H9 (cell line): Measurements from ENCODE around the gene SCTR. TPM values are rescaled to one million over a fixed set of nuclear protein-coding genes. Genes with fewer than 3 reads are reported as not detected.

Source experiments
- DNase-seq: peaks from one replicate; pipeline ENCODE4 v3.0.0-alpha.2; 2017
- H2AFZ ChIP-seq: one replicate; pipeline ENCODE4 v1.6.1; 2013; ENCODE audit warnings: mild to moderate bottlenecking, low read length, control low read depth, moderate library complexity
- H2AK5ac ChIP-seq: 2 replicates; pipeline ENCODE4 v1.6.1; 2013; ENCODE audit warnings: low read length, control low read depth, mixed read lengths; ENCODE audit not compliant: insufficient read length
- H2BK120ac ChIP-seq: one replicate; pipeline ENCODE4 v1.6.1; 2013; ENCODE audit warnings: low read depth, mild to moderate bottlenecking, low read length, control low read depth, inconsistent platforms; ENCODE audit not compliant: poor library complexity, severe bottlenecking
- H2BK12ac ChIP-seq: 2 replicates; pipeline ENCODE4 v1.6.1; 2013; ENCODE audit warnings: low read length, control low read depth, mixed read lengths, low read depth; ENCODE audit not compliant: insufficient read length
- H2BK15ac ChIP-seq: 2 replicates; pipeline ENCODE4 v1.6.1; 2013; ENCODE audit warnings: low read depth, low read length, control low read depth
- H2BK20ac ChIP-seq: one replicate; pipeline ENCODE4 v1.6.1; 2013; ENCODE audit warnings: low read depth, mild to moderate bottlenecking, low read length, control low read depth, inconsistent platforms; ENCODE audit not compliant: poor library complexity, severe bottlenecking
- H2BK5ac ChIP-seq: 2 replicates; pipeline ENCODE4 v1.6.1; 2013; ENCODE audit warnings: low read length, control low read depth, mixed read lengths; ENCODE audit not compliant: insufficient read length
- H3K14ac ChIP-seq: 2 replicates; pipeline ENCODE4 v1.6.1; 2013; ENCODE audit warnings: low read length, control low read depth; ENCODE audit not compliant: insufficient read depth
- H3K18ac ChIP-seq: 2 replicates; pipeline ENCODE4 v1.6.1; 2013; ENCODE audit warnings: low read depth, mild to moderate bottlenecking, mixed read lengths, low read length, control low read depth; ENCODE audit not compliant: insufficient read length
- H3K23ac ChIP-seq: 2 replicates; pipeline ENCODE4 v1.6.1; 2013; ENCODE audit warnings: low read length, control low read depth, mixed read lengths, low read depth; ENCODE audit not compliant: insufficient read length
- H3K23me2 ChIP-seq: 2 replicates; pipeline ENCODE4 v1.6.1; 2013; ENCODE audit warnings: low read depth, mild to moderate bottlenecking, mixed read lengths, low read length, control low read depth; ENCODE audit not compliant: insufficient read length, poor library complexity, severe bottlenecking
- H3K27ac ChIP-seq: 2 replicates; pipeline ENCODE4 v1.5.1; 2013; ENCODE audit warnings: low read length, control low read depth, mixed read lengths, low read depth; ENCODE audit not compliant: insufficient read length
- H3K27me3 ChIP-seq: 2 replicates; pipeline ENCODE4 v1.6.1; 2013; ENCODE audit warnings: low read length, control low read depth, inconsistent platforms; ENCODE audit not compliant: insufficient read depth
- H3K4ac ChIP-seq: 2 replicates; pipeline ENCODE4 v1.6.1; 2013; ENCODE audit warnings: low read depth, mild to moderate bottlenecking, control low read depth, inconsistent platforms, low read length, moderate library complexity
- H3K4me1 ChIP-seq: 2 replicates; pipeline ENCODE4 v1.6.1; 2013; ENCODE audit warnings: low read length, control low read depth, inconsistent platforms; ENCODE audit not compliant: insufficient read depth
- H3K4me2 ChIP-seq: 2 replicates; pipeline ENCODE4 v1.6.1; 2013; ENCODE audit warnings: low read length, control low read depth, mixed read lengths; ENCODE audit not compliant: insufficient read length, insufficient read depth
- H3K56ac ChIP-seq: 2 replicates; pipeline ENCODE4 v1.6.1; 2013; ENCODE audit warnings: low read depth, mild to moderate bottlenecking, mixed read lengths, low read length, control low read depth; ENCODE audit not compliant: insufficient read length
- H3K79me1 ChIP-seq: 2 replicates; pipeline ENCODE4 v1.6.1; 2013; ENCODE audit warnings: low read depth, mild to moderate bottlenecking, moderate library complexity, low read length, control low read depth, inconsistent platforms; ENCODE audit not compliant: insufficient read depth, poor library complexity, severe bottlenecking
- H3K79me2 ChIP-seq: 2 replicates; pipeline ENCODE4 v1.6.1; 2013; ENCODE audit warnings: low read length, control low read depth, inconsistent platforms; ENCODE audit not compliant: insufficient read depth
- H3K9ac ChIP-seq: 2 replicates; pipeline ENCODE4 v1.6.1; 2013; ENCODE audit warnings: low read length, control low read depth, mixed read lengths; ENCODE audit not compliant: insufficient read length; ENCODE audit errors: extremely low read depth
- H3K9me3 ChIP-seq: one replicate; pipeline ENCODE4 v1.6.1; 2013; ENCODE audit warnings: low read depth, low read length, inconsistent platforms; ENCODE audit not compliant: control insufficient read depth
- H3T11ph ChIP-seq: one replicate; pipeline ENCODE4 v1.6.1; 2013; ENCODE audit warnings: mild to moderate bottlenecking, low read length, control low read depth, inconsistent platforms
- H4K20me1 ChIP-seq: one replicate; pipeline ENCODE4 v1.6.1; 2013; ENCODE audit not compliant: control insufficient read depth, insufficient read length, insufficient read depth
- H4K5ac ChIP-seq: 2 replicates; pipeline ENCODE4 v1.6.1; 2013; ENCODE audit warnings: low read depth, mild to moderate bottlenecking, mixed read lengths, low read length, control low read depth; ENCODE audit not compliant: insufficient read length
- H4K8ac ChIP-seq: replicated peaks from 2 replicates; pipeline ENCODE4 v1.6.1; 2013; ENCODE audit warnings: low read length, control low read depth, mixed read lengths, low read depth; ENCODE audit not compliant: insufficient read length
- H4K91ac ChIP-seq: 2 replicates; pipeline ENCODE4 v1.6.1; 2013; ENCODE audit warnings: low read depth, mild to moderate bottlenecking, moderate library complexity, mixed read lengths, low read length, control low read depth; ENCODE audit not compliant: insufficient read length
- H3K27ac Mint-ChIP-seq, 3 experiments: 2 replicates in 2 of 3; 3 replicates in 1 of 3; pipeline ENCODE4 v1.8.0; 2020 to 2021; ENCODE audit warnings: mixed read lengths in 3 of 3, mild to moderate bottlenecking in 1 of 3, moderate library complexity in 1 of 3
- H3K27me3 Mint-ChIP-seq: 2 replicates; pipeline ENCODE4 v1.8.0; 2021; ENCODE audit warnings: low read depth, mild to moderate bottlenecking, moderate library complexity, mixed read lengths
- H3K36me3 Mint-ChIP-seq, 3 experiments: 2 replicates in 2 of 3; 3 replicates in 1 of 3; pipeline ENCODE4 v1.8.0; 2020 to 2021; ENCODE audit warnings: low read depth in 3 of 3, mixed read lengths in 3 of 3; ENCODE audit not compliant: insufficient read depth in 1 of 3
- H3K4me1 Mint-ChIP-seq, 2 experiments: 2 replicates each; pipeline ENCODE4 v1.8.0; 2020; ENCODE audit warnings: mixed read lengths in 2 of 2
- H3K4me3 Mint-ChIP-seq, 2 experiments: 2 replicates in 1 of 2; 3 replicates in 1 of 2; pipeline ENCODE4 v1.8.0; 2020 to 2021; ENCODE audit warnings: mild to moderate bottlenecking in 2 of 2, mixed read lengths in 2 of 2, moderate library complexity in 1 of 2
- H3K9me3 Mint-ChIP-seq, 2 experiments: 2 replicates in 1 of 2; 3 replicates in 1 of 2; pipeline ENCODE4 v1.8.0; 2020; ENCODE audit warnings: mild to moderate bottlenecking in 2 of 2, mixed read lengths in 2 of 2, moderate library complexity in 1 of 2
- CTCF ChIP-seq: fragments of 200-600 bp; sonication (generic); conservative IDR thresholded peaks from 3 replicates; pipeline ENCODE4 v1.8.0; 2021; ENCODE audit warnings: antibody characterized with exemption, mild to moderate bottlenecking
- WGBS: extraction: QIAGEN DNeasy Blood & Tissue Kit; methylation state at CpG from one replicate; pipeline ENCODE4 v1.1.7; 2013; ENCODE audit warnings: missing lambda C conversion rate, low lambda C conversion rate, mixed read lengths; ENCODE audit not compliant: insufficient read length; ENCODE audit errors: extremely low coverage; 5-methylcytosine and 5-hydroxymethylcytosine counted together
- total RNA-seq: library from RNA; stranded (reverse); gene quantifications from 2 replicates; pipeline ENCODE4 v1.2.1, GENCODE V29; 2021

The SCTR gene
- total RNA-seq, 1 experiment from 2014 or later, result not detected

GRCh38 chr2:119477113-119477505, 47.2 kb downstream of the SCTR start:
- Histone ChIP-seq H4K8ac (no peak overlapping the region), H3K23ac (no peak overlapping the region), H3K27ac (no peak overlapping the region), H3K56ac (no peak overlapping the region), H3K23me2 (no peaks in the 10 kb centered on the region), H3K27me3 (no peaks in the 10 kb centered on the region), H3K9ac (no peak overlapping the region), H3K9me3 (no peaks in the 10 kb centered on the region), H2AFZ (no peak overlapping the region), H3K18ac (no peak overlapping the region), H4K5ac (no peak overlapping the region), H3K4me1 (no peaks in the 10 kb centered on the region), H2BK120ac (no peak overlapping the region), H4K20me1 (no peaks in the 10 kb centered on the region), H2BK12ac (no peak overlapping the region), H3T11ph (no peak overlapping the region), H3K4ac (no peak overlapping the region), H3K4me2 (no peak overlapping the region), H2BK15ac (no peak overlapping the region), H2AK5ac (no peak overlapping the region), H4K91ac (no peak overlapping the region), H2BK20ac (no peak overlapping the region), H3K14ac (no peak overlapping the region), H3K79me1 (no peaks in the 10 kb centered on the region), H3K79me2 (no peaks in the 10 kb centered on the region), H2BK5ac (no peak overlapping the region)
- Mint-ChIP-seq H3K27me3 (peaks cover 6% of the 10 kb centered on the region), H3K27ac (no peak overlapping the region), H3K4me3 (no peak overlapping the region), H3K9me3 (no peaks in the 10 kb centered on the region; a peak in 1 of 5 replicates), H3K4me1 (peaks cover 9 to 31% of the 10 kb centered on the region in 2 experiments), H3K36me3 (no peaks in the 10 kb centered on the region)
- DNase-seq, result peak; percentile 22
- TF ChIP-seq CTCF, result no peak
- WGBS, result no CpG with 5 or more reads among the region's 9 CpGs
